ENCODE results near the gene ATP11C.
"Not testable (repeated sequence)": the region's sequence is repeated elsewhere in the genome, so short reads cannot be mapped to it uniquely, and the experiment has no call there.

The ATP11C gene

DNA sequence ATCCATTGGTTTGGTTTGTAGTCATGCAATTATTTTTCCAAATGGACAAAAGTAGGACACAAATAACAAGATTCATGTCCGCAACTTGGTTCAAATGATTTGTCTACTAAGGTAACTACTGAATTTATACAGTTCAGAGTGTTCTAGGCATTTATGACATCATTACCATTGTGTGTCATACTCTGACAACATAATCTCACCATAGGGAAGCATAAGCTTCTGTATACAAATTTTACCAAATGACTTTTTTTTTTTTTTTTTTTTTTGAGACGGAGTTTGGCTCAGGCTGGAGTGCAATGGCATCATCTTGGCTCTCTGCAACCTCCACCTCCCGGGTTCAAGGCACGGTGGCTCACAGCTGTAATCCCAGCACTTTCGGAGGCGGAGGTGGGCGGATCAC lies 32.6 kb upstream of the ATP11C start, which contains the start of gene CXorf66:
CXorf66 (minus strand) TSS at position 101 of the 400 bp plus-strand sequence; CDS start at position 76, 25 bp downstream.
- no peak for DNase-seq (ENCODE audit: low read depth in 1 of 2, low spot score in 1 of 2)

DNA sequence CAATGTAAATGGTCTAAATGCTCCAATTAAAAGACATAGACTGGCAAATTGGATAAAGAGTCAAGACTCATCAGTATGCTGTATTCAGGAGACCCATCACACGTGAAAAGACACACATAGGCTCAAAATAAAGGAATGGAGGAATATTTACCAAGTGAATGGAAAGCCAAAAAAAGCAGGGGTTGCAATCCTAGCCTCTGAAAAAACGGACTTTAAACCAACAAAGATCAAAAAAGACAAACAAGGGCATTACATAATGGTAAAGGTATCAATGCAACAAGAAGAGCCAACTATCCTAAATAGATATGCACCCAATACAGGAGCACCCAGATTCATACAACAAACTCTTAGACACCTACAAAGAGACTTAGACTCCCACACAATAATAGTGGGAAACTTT lies 28.2 kb upstream of the ATP11C start:
- H3K4me3 ChIP-seq (replicated peaks; ENCODE audit: insufficient read depth, low read length); H3K27ac ChIP-seq (replicated peaks); H3K27me3 ChIP-seq (ENCODE audit: insufficient read depth, poor library complexity, severe bottlenecking); DNase-seq (ENCODE audit: low read depth in 1 of 2, low spot score in 1 of 2): not testable (repeated sequence)

More for the DNA sequence above, 32.6 kb upstream of the ATP11C start, which contains the start of gene CXorf66:
- no peak for TF ChIP-seq SPI1 (IDR thresholded peaks at IDR 0.05; ENCODE audit: borderline replicate concordance, low read depth)
- TF ChIP-seq GABPA (IDR thresholded peaks at IDR 0.05; ENCODE audit: low read depth), result no peak
- TF ChIP-seq POLR2AphosphoS5 (IDR thresholded peaks at IDR 0.05; ENCODE audit: low read depth), result no peak
- TF ChIP-seq, protein P1, sequence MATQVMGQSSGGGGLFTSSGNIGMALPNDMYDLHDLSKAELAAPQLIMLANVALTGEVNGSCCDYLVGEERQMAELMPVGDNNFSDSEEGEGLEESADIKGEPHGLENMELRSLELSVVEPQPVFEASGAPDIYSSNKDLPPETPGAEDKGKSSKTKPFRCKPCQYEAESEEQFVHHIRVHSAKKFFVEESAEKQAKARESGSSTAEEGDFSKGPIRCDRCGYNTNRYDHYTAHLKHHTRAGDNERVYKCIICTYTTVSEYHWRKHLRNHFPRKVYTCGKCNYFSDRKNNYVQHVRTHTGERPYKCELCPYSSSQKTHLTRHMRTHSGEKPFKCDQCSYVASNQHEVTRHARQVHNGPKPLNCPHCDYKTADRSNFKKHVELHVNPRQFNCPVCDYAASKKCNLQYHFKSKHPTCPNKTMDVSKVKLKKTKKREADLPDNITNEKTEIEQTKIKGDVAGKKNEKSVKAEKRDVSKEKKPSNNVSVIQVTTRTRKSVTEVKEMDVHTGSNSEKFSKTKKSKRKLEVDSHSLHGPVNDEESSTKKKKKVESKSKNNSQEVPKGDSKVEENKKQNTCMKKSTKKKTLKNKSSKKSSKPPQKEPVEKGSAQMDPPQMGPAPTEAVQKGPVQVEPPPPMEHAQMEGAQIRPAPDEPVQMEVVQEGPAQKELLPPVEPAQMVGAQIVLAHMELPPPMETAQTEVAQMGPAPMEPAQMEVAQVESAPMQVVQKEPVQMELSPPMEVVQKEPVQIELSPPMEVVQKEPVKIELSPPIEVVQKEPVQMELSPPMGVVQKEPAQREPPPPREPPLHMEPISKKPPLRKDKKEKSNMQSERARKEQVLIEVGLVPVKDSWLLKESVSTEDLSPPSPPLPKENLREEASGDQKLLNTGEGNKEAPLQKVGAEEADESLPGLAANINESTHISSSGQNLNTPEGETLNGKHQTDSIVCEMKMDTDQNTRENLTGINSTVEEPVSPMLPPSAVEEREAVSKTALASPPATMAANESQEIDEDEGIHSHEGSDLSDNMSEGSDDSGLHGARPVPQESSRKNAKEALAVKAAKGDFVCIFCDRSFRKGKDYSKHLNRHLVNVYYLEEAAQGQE (IDR thresholded peaks at IDR 0.05; ENCODE audit: insufficient replicate concordance, low read depth), result no peak
- TF ChIP-seq, protein P2, sequence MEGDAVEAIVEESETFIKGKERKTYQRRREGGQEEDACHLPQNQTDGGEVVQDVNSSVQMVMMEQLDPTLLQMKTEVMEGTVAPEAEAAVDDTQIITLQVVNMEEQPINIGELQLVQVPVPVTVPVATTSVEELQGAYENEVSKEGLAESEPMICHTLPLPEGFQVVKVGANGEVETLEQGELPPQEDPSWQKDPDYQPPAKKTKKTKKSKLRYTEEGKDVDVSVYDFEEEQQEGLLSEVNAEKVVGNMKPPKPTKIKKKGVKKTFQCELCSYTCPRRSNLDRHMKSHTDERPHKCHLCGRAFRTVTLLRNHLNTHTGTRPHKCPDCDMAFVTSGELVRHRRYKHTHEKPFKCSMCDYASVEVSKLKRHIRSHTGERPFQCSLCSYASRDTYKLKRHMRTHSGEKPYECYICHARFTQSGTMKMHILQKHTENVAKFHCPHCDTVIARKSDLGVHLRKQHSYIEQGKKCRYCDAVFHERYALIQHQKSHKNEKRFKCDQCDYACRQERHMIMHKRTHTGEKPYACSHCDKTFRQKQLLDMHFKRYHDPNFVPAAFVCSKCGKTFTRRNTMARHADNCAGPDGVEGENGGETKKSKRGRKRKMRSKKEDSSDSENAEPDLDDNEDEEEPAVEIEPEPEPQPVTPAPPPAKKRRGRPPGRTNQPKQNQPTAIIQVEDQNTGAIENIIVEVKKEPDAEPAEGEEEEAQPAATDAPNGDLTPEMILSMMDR (IDR thresholded peaks at IDR 0.05; ENCODE audit: insufficient read depth, low read length), result no peak
- no peaks in the 10 kb centered on the region for H3K27me3 ChIP-seq (ENCODE audit: insufficient read depth, poor library complexity, severe bottlenecking)
- no peak within 1 kb of the TSS for H3K27ac ChIP-seq (replicated peaks)
- no peak within 1 kb of the TSS for H3K4me3 ChIP-seq (replicated peaks; ENCODE audit: insufficient read depth, low read length)

DNA sequence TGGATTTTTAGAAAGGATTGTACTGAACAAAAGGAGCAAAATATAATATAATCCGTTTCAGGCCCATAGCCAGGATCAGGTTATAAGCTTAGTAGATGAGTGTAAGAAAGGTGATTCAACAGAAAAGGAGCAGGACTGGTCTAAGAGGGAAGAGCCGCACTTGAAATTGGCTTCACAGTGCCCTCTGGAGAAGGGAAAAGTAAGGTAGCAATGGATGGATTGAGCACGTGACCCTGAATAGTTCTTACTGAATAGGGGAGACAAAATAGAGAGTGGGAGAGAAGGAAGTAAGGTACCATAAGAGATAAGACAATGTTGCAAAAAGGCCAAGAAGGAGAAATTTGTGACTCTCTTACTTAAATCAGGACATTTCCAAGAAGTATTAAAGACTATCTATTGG lies 16.9 kb upstream of the ATP11C start:
- no peaks in the 10 kb centered on the region for H3K27me3 ChIP-seq (ENCODE audit: insufficient read depth, poor library complexity, severe bottlenecking)
- TF ChIP-seq, protein P1 (IDR thresholded peaks at IDR 0.05; ENCODE audit: insufficient replicate concordance, low read depth), result no peak
- TF ChIP-seq, protein P2 (IDR thresholded peaks at IDR 0.05; ENCODE audit: insufficient read depth, low read length), result no peak
- TF ChIP-seq GABPA (IDR thresholded peaks at IDR 0.05; ENCODE audit: low read depth), result no peak
- no peak for TF ChIP-seq SPI1 (IDR thresholded peaks at IDR 0.05; ENCODE audit: borderline replicate concordance, low read depth)
- no peak for TF ChIP-seq POLR2AphosphoS5 (IDR thresholded peaks at IDR 0.05; ENCODE audit: low read depth)
- no peak for DNase-seq (ENCODE audit: low read depth in 1 of 2, low spot score in 1 of 2)
- no peak overlapping the region for H3K27ac ChIP-seq (replicated peaks)
- no peak overlapping the region for H3K4me3 ChIP-seq (replicated peaks; ENCODE audit: insufficient read depth, low read length)

DNA sequence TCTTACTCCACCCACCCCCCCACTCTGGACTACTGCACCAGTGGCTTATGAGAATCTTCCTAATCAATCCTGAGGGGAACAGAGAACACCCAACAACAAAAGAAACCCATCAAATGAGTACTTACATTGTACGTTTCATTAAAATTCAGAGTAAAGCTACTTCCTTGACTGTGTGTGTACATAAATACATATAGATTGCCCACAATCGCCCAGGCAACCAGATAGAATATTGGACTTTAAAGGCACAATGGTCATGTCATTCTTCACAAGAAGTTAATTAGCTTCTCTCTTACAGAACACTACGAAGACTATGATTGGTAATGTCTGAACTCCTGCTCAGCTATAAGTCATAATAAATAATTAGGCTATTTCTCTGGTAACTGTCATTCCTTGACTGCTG lies 12.2 kb upstream of the ATP11C start:
- Histone ChIP-seq H3K27me3 (ENCODE audit: insufficient read depth, poor library complexity, severe bottlenecking) (no peaks in the 10 kb centered on the region), H3K4me3 (replicated peaks; ENCODE audit: insufficient read depth, low read length) (no peak overlapping the region), H3K27ac (replicated peaks) (no peak overlapping the region)
- TF ChIP-seq, protein P1 (IDR thresholded peaks at IDR 0.05; ENCODE audit: insufficient replicate concordance, low read depth), result no peak
- TF ChIP-seq, protein P2 (IDR thresholded peaks at IDR 0.05; ENCODE audit: insufficient read depth, low read length), result no peak
- TF ChIP-seq GABPA (IDR thresholded peaks at IDR 0.05; ENCODE audit: low read depth), result no peak
- no peak for TF ChIP-seq POLR2AphosphoS5 (IDR thresholded peaks at IDR 0.05; ENCODE audit: low read depth)
- TF ChIP-seq SPI1 (IDR thresholded peaks at IDR 0.05; ENCODE audit: borderline replicate concordance, low read depth), result no peak
- DNase-seq (ENCODE audit: low read depth in 1 of 2, low spot score in 1 of 2), result no peak

Measured in HL-60 (cell line).